Neural cell (in vitro differentiated cells): ENCODE results near the gene PRKCA. TPM values are rescaled to one million over a fixed set of nuclear protein-coding genes. Genes with fewer than 3 reads are reported as not detected.

Source experiments
- H2AFZ ChIP-seq: fragments of 200-600, 300-800 bp; sonication (generic), shearing (Covaris generic); 2 replicates; pipeline ENCODE4 v1.6.0; 2014; ENCODE audit warnings: low read depth, mild to moderate bottlenecking, antibody characterized with exemption, low read length, moderate library complexity
- H3F3A ChIP-seq: fragments of 200-600 bp; shearing (Covaris generic); 2 replicates; pipeline ENCODE4 v1.6.1; 2016; ENCODE audit warnings: mild to moderate bottlenecking, moderate library complexity, mixed read lengths, antibody characterized with exemption, low read length; ENCODE audit not compliant: insufficient read depth, poor library complexity, severe bottlenecking
- H3K27ac ChIP-seq: fragments of 200-600, 300-800 bp; sonication (generic), shearing (Covaris generic); 2 replicates; pipeline ENCODE4 v1.5.1; 2014; ENCODE audit warnings: mild to moderate bottlenecking, low read length, moderate library complexity
- H3K27me3 ChIP-seq: fragments of 300-800, 200-600 bp; sonication (generic), shearing (Covaris generic); 2 replicates; pipeline ENCODE4 v1.6.0; 2014; ENCODE audit warnings: mild to moderate bottlenecking, low read depth, low read length, moderate library complexity; ENCODE audit not compliant: insufficient read depth
- H3K36me3 ChIP-seq: fragments of 300-800, 200-600 bp; sonication (generic), shearing (Covaris generic); 2 replicates; pipeline ENCODE4 v1.5.1; 2014; ENCODE audit warnings: mild to moderate bottlenecking, antibody characterized with exemption, low read length, moderate library complexity; ENCODE audit not compliant: insufficient read depth
- H3K4me2 ChIP-seq: fragments of 300-800, 200-600 bp; sonication (generic), shearing (Covaris generic); 2 replicates; pipeline ENCODE4 v1.6.0; 2014; ENCODE audit warnings: mild to moderate bottlenecking, low read length
- H3K4me3 ChIP-seq: fragments of 300-800, 200-600 bp; sonication (generic), shearing (Covaris generic); 2 replicates; pipeline ENCODE4 v1.5.1; 2014; ENCODE audit warnings: mild to moderate bottlenecking, low read length, moderate library complexity
- H3K79me2 ChIP-seq: fragments of 200-600 bp; shearing (Covaris generic); replicated peaks from 2 replicates; pipeline ENCODE4 v1.6.0; 2014; ENCODE audit warnings: mild to moderate bottlenecking, low read length, moderate library complexity; ENCODE audit not compliant: insufficient read depth
- H3K9ac ChIP-seq: fragments of 300-800, 200-600 bp; sonication (generic), shearing (Covaris generic); 2 replicates; pipeline ENCODE4 v1.6.1; 2016; ENCODE audit warnings: mild to moderate bottlenecking, low read length, mixed read lengths
- H3K9me2 ChIP-seq: fragments of 200-600 bp; shearing (Covaris generic); 2 replicates; pipeline ENCODE4 v1.6.1; 2016; ENCODE audit warnings: mild to moderate bottlenecking, low read length, mixed read lengths; ENCODE audit not compliant: insufficient read depth
- H3K9me3 ChIP-seq: fragments of 200-600, 300-800 bp; sonication (generic), shearing (Covaris generic); 2 replicates; pipeline ENCODE4 v1.6.1; 2016; ENCODE audit warnings: mild to moderate bottlenecking, mixed run types, low read length, moderate library complexity, mixed read lengths
- H4K20me1 ChIP-seq: fragments of 200-600 bp; shearing (Covaris generic); 2 replicates; pipeline ENCODE4 v1.6.1; 2016; ENCODE audit warnings: mild to moderate bottlenecking, mixed run types; ENCODE audit not compliant: insufficient read depth
- EP300 ChIP-seq: fragments of 450-650 bp; conservative IDR thresholded peaks from 2 replicates; pipeline ENCODE4 v1.6.1; 2014; ENCODE audit warnings: antibody characterized with exemption, mild to moderate bottlenecking, moderate library complexity; ENCODE audit not compliant: poor library complexity, severe bottlenecking
- EZH2 ChIP-seq: fragments of 200-600, 300-800 bp; shearing (Covaris generic), sonication (generic); IDR thresholded peaks from 2 replicates; pipeline ENCODE4 v1.6.1; 2014; ENCODE audit warnings: antibody characterized with exemption, low read length, borderline replicate concordance, mild to moderate bottlenecking; ENCODE audit not compliant: insufficient read depth, poor library complexity, severe bottlenecking
- MXI1 ChIP-seq: fragments of 450-650 bp; conservative IDR thresholded peaks from 2 replicates; pipeline ENCODE4 v1.6.1; 2014; ENCODE audit warnings: antibody characterized with exemption, mild to moderate bottlenecking; ENCODE audit not compliant: poor library complexity, severe bottlenecking
- POLR2AphosphoS5 ChIP-seq: IDR thresholded peaks from 2 replicates; pipeline ENCODE4 v1.6.1; 2012
- RAD21 ChIP-seq: fragments of 450-650 bp; conservative IDR thresholded peaks from 2 replicates; pipeline ENCODE4 v1.6.1; 2014; ENCODE audit warnings: antibody characterized with exemption, mild to moderate bottlenecking, moderate library complexity
- SMC3 ChIP-seq: fragments of 450-650 bp; conservative IDR thresholded peaks from 2 replicates; pipeline ENCODE4 v1.6.1; 2014; ENCODE audit warnings: antibody characterized with exemption, mild to moderate bottlenecking, moderate library complexity; ENCODE audit not compliant: poor library complexity
- TAF1 ChIP-seq: IDR thresholded peaks from 2 replicates; pipeline ENCODE4 v1.6.1; 2012; ENCODE audit warnings: low read depth
- polyA plus RNA-seq: library from polyadenylated mRNA; depleted of rRNA; stranded (reverse); fragments of >200 nt; gene quantifications from 2 replicates; pipeline ENCODE4 v1.2.3, GENCODE V29; 2014
- TF ChIP-seq, protein P1 (sequence below): fragments of 450-650 bp; IDR thresholded peaks from 2 replicates; pipeline ENCODE4 v1.5.1; 2014; ENCODE audit warnings: antibody characterized with exemption, mild to moderate bottlenecking, moderate library complexity; ENCODE audit not compliant: poor library complexity, severe bottlenecking
- TF ChIP-seq, protein P2 (sequence below): IDR thresholded peaks from 2 replicates; pipeline ENCODE4 v1.6.1; 2012; ENCODE audit warnings: borderline replicate concordance

Gene PRKCA
- polyA plus RNA-seq, 1 donor from 2014 or later: 5.9 TPM

DNA sequence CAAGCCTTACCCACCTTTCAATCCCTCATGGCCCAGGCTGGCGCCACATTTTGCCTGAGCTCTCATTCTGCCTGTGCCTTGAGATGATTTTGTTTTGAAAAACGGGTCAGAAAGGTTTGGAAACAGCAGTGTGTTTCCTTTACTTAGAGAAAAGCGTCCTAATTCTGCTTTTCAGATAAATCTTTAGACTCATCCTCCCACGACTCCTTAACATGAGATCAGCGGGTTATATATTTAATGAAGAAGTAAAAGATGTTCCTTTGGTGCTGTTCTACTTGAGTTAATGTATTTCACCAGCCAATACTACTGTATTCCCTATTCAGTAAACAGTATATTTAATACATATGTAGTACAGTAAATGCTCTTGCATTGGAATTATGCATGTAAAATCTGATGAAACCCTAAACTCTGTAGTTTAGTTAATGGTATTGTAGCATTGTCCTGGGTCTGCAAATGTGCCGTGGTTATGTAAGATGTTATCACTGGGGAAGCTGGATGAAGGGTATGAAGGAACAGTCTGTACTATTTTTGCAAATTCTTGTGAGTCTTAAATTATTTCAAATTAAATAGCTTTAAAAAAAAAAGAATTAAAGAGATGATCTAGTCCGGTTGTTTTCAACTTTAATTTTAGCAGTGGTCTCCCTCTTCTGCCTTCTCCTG lies 333.1 kb downstream of the PRKCA start:
- no peak for TF ChIP-seq EZH2
- TF ChIP-seq, protein P1, sequence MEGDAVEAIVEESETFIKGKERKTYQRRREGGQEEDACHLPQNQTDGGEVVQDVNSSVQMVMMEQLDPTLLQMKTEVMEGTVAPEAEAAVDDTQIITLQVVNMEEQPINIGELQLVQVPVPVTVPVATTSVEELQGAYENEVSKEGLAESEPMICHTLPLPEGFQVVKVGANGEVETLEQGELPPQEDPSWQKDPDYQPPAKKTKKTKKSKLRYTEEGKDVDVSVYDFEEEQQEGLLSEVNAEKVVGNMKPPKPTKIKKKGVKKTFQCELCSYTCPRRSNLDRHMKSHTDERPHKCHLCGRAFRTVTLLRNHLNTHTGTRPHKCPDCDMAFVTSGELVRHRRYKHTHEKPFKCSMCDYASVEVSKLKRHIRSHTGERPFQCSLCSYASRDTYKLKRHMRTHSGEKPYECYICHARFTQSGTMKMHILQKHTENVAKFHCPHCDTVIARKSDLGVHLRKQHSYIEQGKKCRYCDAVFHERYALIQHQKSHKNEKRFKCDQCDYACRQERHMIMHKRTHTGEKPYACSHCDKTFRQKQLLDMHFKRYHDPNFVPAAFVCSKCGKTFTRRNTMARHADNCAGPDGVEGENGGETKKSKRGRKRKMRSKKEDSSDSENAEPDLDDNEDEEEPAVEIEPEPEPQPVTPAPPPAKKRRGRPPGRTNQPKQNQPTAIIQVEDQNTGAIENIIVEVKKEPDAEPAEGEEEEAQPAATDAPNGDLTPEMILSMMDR: no peak
- no peak for TF ChIP-seq TAF1
- no peaks in the 10 kb centered on the region for H4K20me1 ChIP-seq
- H2AFZ ChIP-seq: no peak overlapping the region
- no peaks in the 10 kb centered on the region for H3F3A ChIP-seq
- no peak overlapping the region for H3K27ac ChIP-seq
- H3K9ac ChIP-seq: no peak overlapping the region
- no peaks in the 10 kb centered on the region for H3K9me2 ChIP-seq
- H3K27me3 ChIP-seq: no peaks in the 10 kb centered on the region
- no peaks in the 10 kb centered on the region for H3K36me3 ChIP-seq
- no peaks in the 10 kb centered on the region for H3K9me3 ChIP-seq
- H3K79me2 ChIP-seq: no peaks in the 10 kb centered on the region
- H3K4me2 ChIP-seq: no peak overlapping the region
- no peak overlapping the region for H3K4me3 ChIP-seq

DNA sequence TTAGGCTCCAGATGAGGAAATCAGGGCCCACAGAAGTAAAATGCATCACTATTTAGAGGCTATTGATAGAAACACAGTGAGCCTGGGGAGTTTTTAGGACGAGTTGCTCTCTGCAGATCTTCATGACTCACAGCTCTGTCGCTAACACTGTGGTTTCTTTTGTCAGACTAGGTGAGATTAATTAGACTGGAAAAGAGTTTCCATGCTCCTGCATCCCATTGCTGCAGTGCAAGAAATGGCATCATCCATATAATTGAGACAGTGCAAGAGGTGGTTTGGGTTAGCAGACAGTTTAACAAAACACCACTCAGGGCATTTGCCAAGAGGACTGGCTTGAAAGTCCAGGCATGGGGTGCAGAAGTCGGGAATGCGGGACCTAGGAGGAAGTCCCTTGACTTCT lies 333.7 kb downstream of the PRKCA start:
- no peaks in the 10 kb centered on the region for H3K27me3 ChIP-seq
- H3K79me2 ChIP-seq: no peaks in the 10 kb centered on the region
- no peak overlapping the region for H3K4me2 ChIP-seq
- TF ChIP-seq POLR2AphosphoS5 (no peak), EP300 (no peak), SMC3 (no peak), EZH2 (no peak), MXI1 (no peak), RAD21 (no peak), TAF1 (no peak)
- TF ChIP-seq, protein P2, sequence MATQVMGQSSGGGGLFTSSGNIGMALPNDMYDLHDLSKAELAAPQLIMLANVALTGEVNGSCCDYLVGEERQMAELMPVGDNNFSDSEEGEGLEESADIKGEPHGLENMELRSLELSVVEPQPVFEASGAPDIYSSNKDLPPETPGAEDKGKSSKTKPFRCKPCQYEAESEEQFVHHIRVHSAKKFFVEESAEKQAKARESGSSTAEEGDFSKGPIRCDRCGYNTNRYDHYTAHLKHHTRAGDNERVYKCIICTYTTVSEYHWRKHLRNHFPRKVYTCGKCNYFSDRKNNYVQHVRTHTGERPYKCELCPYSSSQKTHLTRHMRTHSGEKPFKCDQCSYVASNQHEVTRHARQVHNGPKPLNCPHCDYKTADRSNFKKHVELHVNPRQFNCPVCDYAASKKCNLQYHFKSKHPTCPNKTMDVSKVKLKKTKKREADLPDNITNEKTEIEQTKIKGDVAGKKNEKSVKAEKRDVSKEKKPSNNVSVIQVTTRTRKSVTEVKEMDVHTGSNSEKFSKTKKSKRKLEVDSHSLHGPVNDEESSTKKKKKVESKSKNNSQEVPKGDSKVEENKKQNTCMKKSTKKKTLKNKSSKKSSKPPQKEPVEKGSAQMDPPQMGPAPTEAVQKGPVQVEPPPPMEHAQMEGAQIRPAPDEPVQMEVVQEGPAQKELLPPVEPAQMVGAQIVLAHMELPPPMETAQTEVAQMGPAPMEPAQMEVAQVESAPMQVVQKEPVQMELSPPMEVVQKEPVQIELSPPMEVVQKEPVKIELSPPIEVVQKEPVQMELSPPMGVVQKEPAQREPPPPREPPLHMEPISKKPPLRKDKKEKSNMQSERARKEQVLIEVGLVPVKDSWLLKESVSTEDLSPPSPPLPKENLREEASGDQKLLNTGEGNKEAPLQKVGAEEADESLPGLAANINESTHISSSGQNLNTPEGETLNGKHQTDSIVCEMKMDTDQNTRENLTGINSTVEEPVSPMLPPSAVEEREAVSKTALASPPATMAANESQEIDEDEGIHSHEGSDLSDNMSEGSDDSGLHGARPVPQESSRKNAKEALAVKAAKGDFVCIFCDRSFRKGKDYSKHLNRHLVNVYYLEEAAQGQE: no peak
- no peaks in the 10 kb centered on the region for H3F3A ChIP-seq
- H3K36me3 ChIP-seq: no peaks in the 10 kb centered on the region
- no peaks in the 10 kb centered on the region for H4K20me1 ChIP-seq
- H2AFZ ChIP-seq: no peak overlapping the region
- H3K27ac ChIP-seq: no peak overlapping the region
- no peaks in the 10 kb centered on the region for H3K9me2 ChIP-seq
- H3K9me3 ChIP-seq: no peaks in the 10 kb centered on the region
- no peak overlapping the region for H3K4me3 ChIP-seq
- no peak overlapping the region for H3K9ac ChIP-seq
